AG09309 (cell line): ENCODE measurements around the gene SLC49A3.

Experiments
- DNase-seq: peaks from one replicate; pipeline ENCODE4 v3.0.0-alpha.2; 2010; ENCODE audit warnings: low read depth
- H3K4me3 ChIP-seq: 2 replicates; pipeline ENCODE4 v1.5.1; 2011; ENCODE audit warnings: mild to moderate bottlenecking, low read depth, low read length, moderate library complexity; ENCODE audit not compliant: control insufficient read depth
- TF ChIP-seq, protein P1 (sequence below): IDR thresholded peaks from 2 replicates; pipeline ENCODE4 v1.5.1; 2011; ENCODE audit warnings: mild to moderate bottlenecking, low read depth, low read length, inconsistent platforms; ENCODE audit not compliant: insufficient read depth, control insufficient read depth; ENCODE audit errors: missing control alignments

Gene SLC49A3

GRCh38 chr4:632926-633325 lies 56.0 kb downstream of the SLC49A3 start:
- TF ChIP-seq, protein P1, sequence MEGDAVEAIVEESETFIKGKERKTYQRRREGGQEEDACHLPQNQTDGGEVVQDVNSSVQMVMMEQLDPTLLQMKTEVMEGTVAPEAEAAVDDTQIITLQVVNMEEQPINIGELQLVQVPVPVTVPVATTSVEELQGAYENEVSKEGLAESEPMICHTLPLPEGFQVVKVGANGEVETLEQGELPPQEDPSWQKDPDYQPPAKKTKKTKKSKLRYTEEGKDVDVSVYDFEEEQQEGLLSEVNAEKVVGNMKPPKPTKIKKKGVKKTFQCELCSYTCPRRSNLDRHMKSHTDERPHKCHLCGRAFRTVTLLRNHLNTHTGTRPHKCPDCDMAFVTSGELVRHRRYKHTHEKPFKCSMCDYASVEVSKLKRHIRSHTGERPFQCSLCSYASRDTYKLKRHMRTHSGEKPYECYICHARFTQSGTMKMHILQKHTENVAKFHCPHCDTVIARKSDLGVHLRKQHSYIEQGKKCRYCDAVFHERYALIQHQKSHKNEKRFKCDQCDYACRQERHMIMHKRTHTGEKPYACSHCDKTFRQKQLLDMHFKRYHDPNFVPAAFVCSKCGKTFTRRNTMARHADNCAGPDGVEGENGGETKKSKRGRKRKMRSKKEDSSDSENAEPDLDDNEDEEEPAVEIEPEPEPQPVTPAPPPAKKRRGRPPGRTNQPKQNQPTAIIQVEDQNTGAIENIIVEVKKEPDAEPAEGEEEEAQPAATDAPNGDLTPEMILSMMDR = no peak
- H3K4me3 ChIP-seq = no peak overlapping the region
- no peak for DNase-seq

DNA sequence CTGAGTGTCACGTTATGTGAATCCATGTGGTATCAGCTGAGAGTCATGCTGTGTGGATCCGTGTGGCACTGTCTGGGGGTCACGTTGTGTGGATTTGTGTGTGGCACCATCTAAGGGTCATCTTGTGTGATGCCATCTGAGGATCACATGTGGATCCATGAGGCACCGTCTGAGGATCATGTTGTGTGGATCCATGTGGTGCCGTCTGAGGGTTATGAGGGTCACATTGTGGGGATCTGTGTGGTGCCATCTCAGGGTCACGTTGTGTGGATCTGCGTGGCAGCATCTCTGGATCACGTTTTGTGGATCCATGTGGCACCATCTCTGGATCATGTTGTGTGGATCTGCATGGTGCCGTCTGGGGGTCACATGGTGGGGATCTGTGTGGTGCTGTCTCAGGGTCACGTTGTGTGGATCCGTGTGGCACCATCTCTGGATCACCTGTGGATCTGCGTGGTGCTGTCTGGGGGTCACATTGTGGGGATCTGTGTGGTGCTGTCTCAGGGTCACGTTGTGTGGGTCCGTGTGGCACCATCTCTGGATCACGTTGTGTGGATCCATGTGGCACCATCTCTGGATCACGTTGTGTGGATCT lies 56.7 kb downstream of the SLC49A3 start:
- DNase-seq = no peak
- TF ChIP-seq, protein P1 = no peak
- no peak overlapping the region for H3K4me3 ChIP-seq
